Spleen (tissue), 7 donors: ENCODE data around the gene PLCH2.

Experiments
- CTCF ChIP-seq, 11 experiments: fragments of 200-600 bp in 7 of 11; fragments of 450-650 bp in 4 of 11; sonication (generic) in 4 of 11; IDR thresholded peaks in 8 of 11; conservative IDR thresholded peaks in 3 of 11; 1 replicate in 7 of 11; 2 replicates in 4 of 11; pipeline versions ENCODE4 v1.4.0 to v1.8.0; 2016 to 2021; ENCODE audit warnings: antibody characterized with exemption in 11 of 11, inconsistent platforms in 4 of 11, mild to moderate bottlenecking in 1 of 11
- POLR2A ChIP-seq, 3 donors: fragments of 450-650 bp; IDR thresholded peaks; one replicate each; pipeline ENCODE4 v1.5.1; 2017; ENCODE audit warnings: antibody characterized with exemption in 3 of 3, mild to moderate bottlenecking in 1 of 3
- POLR2AphosphoS5 ChIP-seq, 3 donors: sonication (generic); formaldehyde crosslinking; IDR thresholded peaks; one replicate each; pipeline ENCODE4 v1.5.1; 2017; ENCODE audit warnings: antibody characterized with exemption in 3 of 3
- donor health status: DM: no; HTN: no; CAD: no; lungs with moderate emphysema.
- donor health status: DM: no; HTN: no; CAD: no.
- donor health status: DM: no; HTN: no; CAD: no.

- TF ChIP-seq CTCF (IDR thresholded peaks at IDR 0.05 in 8 of 11, conservative IDR thresholded peaks at IDR 0.05 in 3 of 11) = no peak
- TF ChIP-seq POLR2A (IDR thresholded peaks at IDR 0.05) = no peak
- TF ChIP-seq POLR2AphosphoS5 (IDR thresholded peaks at IDR 0.05) = no peak
Measured at GRCh38 chr1:2540816-2541492, 64.9 kb downstream of the PLCH2 start.
